ENCODE data around the gene NUBP1.

NUBP1 gene

GRCh38 chr16:10806698-10807097 is 63.1 kb downstream of the NUBP1 start:
- DNase-seq (ENCODE audit: low read depth): no peak

- DNase-seq (ENCODE audit: low read depth): no peak
Measured at GRCh38 chr16:10808218-10808617, 64.6 kb downstream of the NUBP1 start.

GRCh38 chr16:10808850-10809249 is 65.2 kb downstream of the NUBP1 start:
- no peak for DNase-seq (ENCODE audit: low read depth)

GRCh38 chr16:10809706-10810105 is 66.1 kb downstream of the NUBP1 start:
- no peak for DNase-seq (ENCODE audit: low read depth)

- no peak for DNase-seq (ENCODE audit: low read depth)
Measured at GRCh38 chr16:10812312-10813098, 68.9 kb downstream of the NUBP1 start.

- DNase-seq (ENCODE audit: low read depth): no peak
Measured at GRCh38 chr16:10813099-10813455, 69.4 kb downstream of the NUBP1 start.

- DNase-seq (ENCODE audit: low read depth): no peak
Measured at GRCh38 chr16:10817514-10817913, 73.9 kb downstream of the NUBP1 start.

- no peak for DNase-seq (ENCODE audit: low read depth)
Measured at GRCh38 chr16:10817963-10818941, 74.6 kb downstream of the NUBP1 start, which contains the start of gene TVP23A. TVP23A (minus strand) TSS chr16:10818794; CDS start chr16:10818493, 301 bp downstream.
